Endothelial cell of umbilical vein (primary cell): ENCODE measurements around the gene MTFMT. TPM values are rescaled to one million over a fixed set of nuclear protein-coding genes. Genes with fewer than 3 reads are reported as not detected.

Experiments used
- BruUV-seq: library from RNA; stranded (reverse); fragments of 400-500 nt; replicated peaks from 2 replicates; lab custom pipeline; 2021; lab: Mats Ljungman, UMichigan
- CTCF ChIA-PET: fragments of 300-600, 350-600 bp; sonication (Branson Sonifier 250); formaldehyde crosslinking; loops from one replicate; lab custom pipeline; 2021; ENCODE audit warnings: antibody characterized with exemption, inconsistent platforms; lab: Charles Lee
- POLR2A ChIA-PET: fragments of 300-600, 350-600 bp; sonication (Branson Sonifier 250); formaldehyde crosslinking; loops from one replicate; lab custom pipeline; 2021; ENCODE audit warnings: antibody characterized with exemption, inconsistent platforms; lab: Charles Lee
- DNase-seq: peaks from one replicate; pipeline ENCODE4 v3.0.0-alpha.2; 2011; ENCODE audit warnings: low read depth, low spot score
- FAIRE-seq: peaks from 2 replicates; lab custom pipeline; 2011; peaks lifted over from hg19 to GRCh38; lab: Jason Lieb, UNC
- H2AFZ ChIP-seq: 2 replicates; pipeline ENCODE4 v1.6.0; 2012; ENCODE audit warnings: low read depth, low read length, control low read depth, inconsistent platforms
- H3K27ac ChIP-seq: 2 replicates; pipeline ENCODE4 v1.5.1; 2011; ENCODE audit warnings: low read depth, mild to moderate bottlenecking, control low read depth, low read length, moderate library complexity; ENCODE audit not compliant: insufficient read depth
- H3K27me3 ChIP-seq, 2 experiments: 2 replicates each; pipeline versions ENCODE4 v1.6.0 to v1.6.1; 2011; ENCODE audit warnings: low read length in 2 of 2, mixed read lengths in 1 of 2; ENCODE audit not compliant: control insufficient read depth in 2 of 2, insufficient read depth in 2 of 2
- H3K36me3 ChIP-seq, 2 experiments: 2 replicates in 1 of 2; 3 replicates in 1 of 2; pipeline ENCODE4 v1.5.1; 2011; ENCODE audit warnings: low read length in 2 of 2, mild to moderate bottlenecking in 1 of 2, moderate library complexity in 1 of 2; ENCODE audit not compliant: control insufficient read depth in 2 of 2, insufficient read depth in 2 of 2; ENCODE audit errors: extremely low read depth in 1 of 2
- H3K4me1 ChIP-seq: 3 replicates; pipeline ENCODE4 v1.5.1; 2011; ENCODE audit warnings: mild to moderate bottlenecking, low read length; ENCODE audit not compliant: control insufficient read depth, insufficient read depth; ENCODE audit errors: extremely low read depth
- H3K4me2 ChIP-seq: 2 replicates; pipeline ENCODE4 v1.6.1; 2011; ENCODE audit warnings: low read length, control low read depth, mixed read lengths; ENCODE audit not compliant: insufficient read depth
- H3K4me3 ChIP-seq, 3 experiments: fragments of 200-600 bp in 1 of 3; sonication (generic), shearing (Covaris generic) in 1 of 3; replicated peaks in 1 of 3; 2 replicates each; pipeline ENCODE4 v1.5.1; 2011 to 2016; ENCODE audit warnings: control low read depth in 3 of 3, low read length in 3 of 3, mild to moderate bottlenecking in 2 of 3, inconsistent platforms in 1 of 3, low read depth in 1 of 3, moderate library complexity in 1 of 3; ENCODE audit not compliant: insufficient read depth in 1 of 3
- H3K79me2 ChIP-seq: 2 replicates; pipeline ENCODE4 v1.6.0; 2012; ENCODE audit warnings: low read length, inconsistent platforms; ENCODE audit not compliant: control insufficient read depth, insufficient read depth
- H3K9ac ChIP-seq: replicated peaks from 2 replicates; pipeline ENCODE3; 2011; ENCODE audit warnings: low read length, control low read depth; ENCODE audit not compliant: insufficient read depth; ENCODE audit errors: extremely low read depth
- H3K9me1 ChIP-seq: replicated peaks from 3 replicates; pipeline ENCODE4 v1.6.0; 2011; ENCODE audit warnings: mild to moderate bottlenecking, low read length; ENCODE audit not compliant: control insufficient read depth, insufficient read depth; ENCODE audit errors: extremely low read depth
- H3K9me3 ChIP-seq: replicated peaks from 2 replicates; pipeline ENCODE4 v1.5.1; 2012; ENCODE audit warnings: low read length, inconsistent platforms; ENCODE audit not compliant: control insufficient read depth, insufficient read depth
- H4K20me1 ChIP-seq: replicated peaks from 2 replicates; pipeline ENCODE3; 2011; ENCODE audit warnings: mild to moderate bottlenecking, low read length; ENCODE audit not compliant: control insufficient read depth, insufficient read depth; ENCODE audit errors: extremely low read depth
- EZH2 ChIP-seq: IDR thresholded peaks from 2 replicates; pipeline ENCODE4 v1.6.1; 2012; ENCODE audit warnings: borderline replicate concordance, low read depth, mild to moderate bottlenecking, moderate library complexity, low read length, inconsistent platforms; ENCODE audit not compliant: severe bottlenecking
- FOS ChIP-seq: IDR thresholded peaks from 2 replicates; pipeline ENCODE4 v1.6.1; 2011; ENCODE audit warnings: mild to moderate bottlenecking, low read length, moderate library complexity, borderline replicate concordance; ENCODE audit not compliant: insufficient read depth
- GATA2 ChIP-seq: IDR thresholded peaks from 2 replicates; pipeline ENCODE4 v1.7.0; 2011; ENCODE audit warnings: low read depth, mild to moderate bottlenecking, moderate library complexity, mixed read lengths, low read length; ENCODE audit not compliant: insufficient read length, insufficient read depth
- JUN ChIP-seq: IDR thresholded peaks from 2 replicates; pipeline ENCODE4 v1.6.1; 2011; ENCODE audit warnings: borderline replicate concordance, low read depth; ENCODE audit not compliant: insufficient read length, insufficient read depth
- MYC ChIP-seq: IDR thresholded peaks from one replicate; pipeline ENCODE4 v1.6.1; 2011; ENCODE audit warnings: mild to moderate bottlenecking, low read depth, low read length
- POLR2A ChIP-seq: IDR thresholded peaks from 2 replicates; pipeline ENCODE4 v1.6.1; 2012; ENCODE audit warnings: low read depth, mild to moderate bottlenecking, control low read depth, low read length
- POLR2AphosphoS5 ChIP-seq: IDR thresholded peaks from 2 replicates; pipeline ENCODE4 v1.6.1; 2012; ENCODE audit warnings: low read depth, mild to moderate bottlenecking, control low read depth, low read length, moderate library complexity; ENCODE audit not compliant: insufficient read depth
- dilution Hi-C: fragments of 300-500 bp; cut with MboI; formaldehyde crosslinking; loops from one replicate; pipeline ENCODE4 v1.15.0; 2019; ENCODE audit warnings: low sequenced_read_pairs; ENCODE audit not compliant: extremely low pct_ligation_motif_present
- intact Hi-C: fragments of 100-400 bp; cut with micrococcal nuclease; formaldehyde crosslinking; loops from one replicate; pipeline ENCODE4 v1.10.0; 2022
- polyA plus RNA-seq, 4 experiments: library from polyadenylated mRNA; depleted of rRNA in 3 of 4; stranded (reverse) in 3 of 4; unstranded in 1 of 4; fragments of >200 nt; gene quantifications; 2 replicates each; pipeline versions ENCODE4 v1.2.1 to v1.2.3, GENCODE V29; 2011 to 2012; ENCODE audit warnings: missing spikeins in 1 of 4
- total RNA-seq: library from RNA; stranded (reverse); gene quantifications from 2 replicates; pipeline ENCODE4 v1.2.3, GENCODE V29; 2021
- TF ChIP-seq, protein P1 (sequence below): IDR thresholded peaks from 2 replicates; pipeline ENCODE4 v1.6.1; 2011; ENCODE audit not compliant: insufficient read depth, insufficient read length
- TF ChIP-seq, protein P2 (sequence below), 2 donors: IDR thresholded peaks; 1 replicate in 1 of 2; 2 replicates in 1 of 2; pipeline ENCODE4 v1.5.1; 2011; ENCODE audit warnings: low read length in 2 of 2, mild to moderate bottlenecking in 2 of 2, moderate library complexity in 2 of 2, control low read depth in 1 of 2, inconsistent platforms in 1 of 2, low read depth in 1 of 2; ENCODE audit not compliant: insufficient read depth in 1 of 2; ENCODE audit errors: extremely low read depth in 1 of 2

Gene MTFMT
- total and polyA plus RNA-seq, 2 donors (not counting 3 experiments of a cell fraction or from before 2014, with no cell fraction given) = 7.5 to 20.4 TPM

- Histone ChIP-seq H3K27me3 (no peaks in the 10 kb centered on the region), H3K4me3 (no peak overlapping the region), H3K4me1 (no peaks in the 10 kb centered on the region), H3K9ac (no peak overlapping the region), H4K20me1 (no peaks in the 10 kb centered on the region), H3K27ac (no peak overlapping the region), H3K9me1 (no peaks in the 10 kb centered on the region), H3K36me3 (no peaks in the 10 kb centered on the region), H3K4me2 (no peak overlapping the region), H2AFZ (no peak overlapping the region), H3K79me2 (no peaks in the 10 kb centered on the region), H3K9me3 (no peaks in the 10 kb centered on the region)
- intact Hi-C loops = no loop called here
- FAIRE-seq (no peak), DNase-seq (no peak)
- ChIA-PET CTCF (no interaction called here), POLR2A (no interaction called here)
- TF ChIP-seq, protein P1, sequence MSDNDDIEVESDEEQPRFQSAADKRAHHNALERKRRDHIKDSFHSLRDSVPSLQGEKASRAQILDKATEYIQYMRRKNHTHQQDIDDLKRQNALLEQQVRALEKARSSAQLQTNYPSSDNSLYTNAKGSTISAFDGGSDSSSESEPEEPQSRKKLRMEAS = no peak
- TF ChIP-seq JUN = no peak
- TF ChIP-seq POLR2A = no peak
- no peak for TF ChIP-seq GATA2
- no peak for TF ChIP-seq MYC
- TF ChIP-seq EZH2 = no peak
- TF ChIP-seq POLR2AphosphoS5 = no peak
- TF ChIP-seq, protein P2, sequence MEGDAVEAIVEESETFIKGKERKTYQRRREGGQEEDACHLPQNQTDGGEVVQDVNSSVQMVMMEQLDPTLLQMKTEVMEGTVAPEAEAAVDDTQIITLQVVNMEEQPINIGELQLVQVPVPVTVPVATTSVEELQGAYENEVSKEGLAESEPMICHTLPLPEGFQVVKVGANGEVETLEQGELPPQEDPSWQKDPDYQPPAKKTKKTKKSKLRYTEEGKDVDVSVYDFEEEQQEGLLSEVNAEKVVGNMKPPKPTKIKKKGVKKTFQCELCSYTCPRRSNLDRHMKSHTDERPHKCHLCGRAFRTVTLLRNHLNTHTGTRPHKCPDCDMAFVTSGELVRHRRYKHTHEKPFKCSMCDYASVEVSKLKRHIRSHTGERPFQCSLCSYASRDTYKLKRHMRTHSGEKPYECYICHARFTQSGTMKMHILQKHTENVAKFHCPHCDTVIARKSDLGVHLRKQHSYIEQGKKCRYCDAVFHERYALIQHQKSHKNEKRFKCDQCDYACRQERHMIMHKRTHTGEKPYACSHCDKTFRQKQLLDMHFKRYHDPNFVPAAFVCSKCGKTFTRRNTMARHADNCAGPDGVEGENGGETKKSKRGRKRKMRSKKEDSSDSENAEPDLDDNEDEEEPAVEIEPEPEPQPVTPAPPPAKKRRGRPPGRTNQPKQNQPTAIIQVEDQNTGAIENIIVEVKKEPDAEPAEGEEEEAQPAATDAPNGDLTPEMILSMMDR (IDR thresholded peaks at IDR 0.05; ENCODE audit: extremely low read depth in 1 of 2, insufficient read depth in 1 of 2, low read depth in 1 of 2, low read length in 2 of 2) = no peak
- TF ChIP-seq FOS = no peak
- BruUV-seq = no TSS peak
- dilution Hi-C loops = no loop called here
Measured at GRCh38 chr15:65006876-65007275, 22.6 kb downstream of the MTFMT start.
